IgD-negative memory B cell (primary cell): Measurements from ENCODE around the gene PRSS38. TPM values are rescaled to one million over a fixed set of nuclear protein-coding genes. Genes with fewer than 3 reads are reported as not detected.

ENCODE experiments used
- H3K27ac Mint-ChIP-seq, 3 donors: one replicate each; pipeline ENCODE4 v1.8.0; 2020 to 2022; ENCODE audit warnings: mild to moderate bottlenecking in 3 of 3, mixed read lengths in 3 of 3, moderate library complexity in 1 of 3
- H3K27me3 Mint-ChIP-seq: one replicate; pipeline ENCODE4 v1.8.0; 2021; ENCODE audit warnings: mixed read lengths
- H3K36me3 Mint-ChIP-seq: one replicate; pipeline ENCODE4 v1.8.0; 2020; ENCODE audit warnings: mild to moderate bottlenecking, mixed read lengths
- H3K4me1 Mint-ChIP-seq, 3 donors: one replicate each; pipeline ENCODE4 v1.8.0; 2020 to 2022; ENCODE audit warnings: mixed read lengths in 3 of 3, mild to moderate bottlenecking in 1 of 3
- H3K4me3 Mint-ChIP-seq, 4 donors: one replicate each; pipeline ENCODE4 v1.8.0; 2020 to 2022; ENCODE audit warnings: mild to moderate bottlenecking in 4 of 4, mixed read lengths in 4 of 4, moderate library complexity in 3 of 4
- H3K9me3 Mint-ChIP-seq, 3 donors: one replicate each; pipeline ENCODE4 v1.8.0; 2020 to 2021; ENCODE audit warnings: mixed read lengths in 3 of 3, mild to moderate bottlenecking in 1 of 3
- polyA plus RNA-seq: library from polyadenylated mRNA; unstranded; fragments of 300-500 nt; fragmentation: Illumina TruSeq; gene quantifications from one replicate; pipeline ENCODE4 v1.2.3, GENCODE V29; 2021

The PRSS38 gene
- polyA plus RNA-seq, 1 donor from 2014 or later, result not detected

DNA sequence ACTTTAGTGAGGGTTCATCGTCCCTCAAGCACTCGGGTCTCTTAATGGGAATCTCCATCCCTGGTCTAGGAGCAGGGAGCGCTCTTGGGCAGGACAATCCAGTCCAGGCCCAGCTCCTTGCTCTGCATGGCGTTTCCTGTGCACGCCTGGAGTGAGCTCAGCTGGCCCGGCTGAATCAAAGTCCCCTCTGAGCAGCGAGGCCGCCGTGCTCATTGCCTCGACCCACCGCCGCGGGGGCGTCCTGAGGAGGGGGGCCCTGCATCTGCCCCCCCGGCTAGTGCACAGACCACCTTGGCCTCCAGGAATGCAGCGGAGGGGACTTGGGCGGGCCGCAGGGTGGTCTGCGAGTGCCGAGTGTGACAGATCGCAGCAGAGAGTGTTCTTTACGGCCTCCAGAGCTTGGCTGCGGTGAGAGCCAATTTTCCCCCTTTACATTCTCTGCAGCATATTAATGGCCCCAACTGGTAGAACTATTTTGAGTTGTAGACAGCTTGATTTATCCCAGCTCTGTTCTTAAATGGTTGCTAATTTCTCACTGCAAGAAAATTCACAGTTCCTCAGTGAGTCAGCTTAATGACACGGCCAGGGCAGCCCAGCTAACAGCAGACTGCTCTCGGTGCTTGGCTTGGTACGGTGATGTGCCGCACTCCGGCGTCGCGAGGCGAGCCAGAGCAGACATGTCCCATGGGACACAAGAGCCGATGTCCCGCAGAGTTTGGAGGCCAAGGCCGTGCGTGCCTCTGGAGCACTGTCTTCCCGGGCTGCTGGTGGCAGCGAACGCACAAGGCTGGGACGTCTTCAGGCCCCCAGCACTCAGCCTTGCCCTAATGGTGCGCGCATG lies 40.4 kb upstream of the PRSS38 start:
- no peak overlapping the region for H3K4me3 Mint-ChIP-seq
- H3K4me1 Mint-ChIP-seq, result peaks cover 0 to 1% (median 0%) of the 10 kb centered on the region in 3 donors
- no peaks in the 10 kb centered on the region for H3K27me3 Mint-ChIP-seq
- peaks cover 3% of the 10 kb centered on the region for H3K36me3 Mint-ChIP-seq
- H3K27ac Mint-ChIP-seq, result no peak overlapping the region
- H3K9me3 Mint-ChIP-seq, result no peaks in the 10 kb centered on the region

DNA sequence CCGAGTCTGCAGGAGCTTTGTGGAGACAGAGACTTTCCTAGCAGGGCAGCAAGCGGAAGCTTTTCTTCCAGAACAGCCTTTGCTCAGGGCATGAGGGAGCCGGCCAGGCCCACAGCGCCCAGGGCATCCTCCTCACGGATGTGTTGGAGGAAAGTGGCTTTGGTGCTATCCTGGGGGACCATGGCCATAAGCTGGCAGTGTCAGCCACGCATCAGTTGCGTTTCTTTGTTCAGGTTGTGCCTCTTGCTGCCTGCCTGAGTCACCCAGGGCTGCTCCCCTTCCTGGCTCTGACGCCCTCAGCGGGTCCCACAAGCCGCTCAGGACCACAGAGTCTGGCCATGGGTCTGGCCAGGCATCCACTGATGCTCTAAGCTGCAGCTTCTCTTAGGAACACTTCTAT lies 39.6 kb upstream of the PRSS38 start:
- Mint-ChIP-seq H3K36me3 (no peaks in the 10 kb centered on the region), H3K9me3 (no peaks in the 10 kb centered on the region), H3K27ac (no peak overlapping the region), H3K4me1 (no peaks in the 10 kb centered on the region), H3K4me3 (no peak overlapping the region), H3K27me3 (no peaks in the 10 kb centered on the region)

DNA sequence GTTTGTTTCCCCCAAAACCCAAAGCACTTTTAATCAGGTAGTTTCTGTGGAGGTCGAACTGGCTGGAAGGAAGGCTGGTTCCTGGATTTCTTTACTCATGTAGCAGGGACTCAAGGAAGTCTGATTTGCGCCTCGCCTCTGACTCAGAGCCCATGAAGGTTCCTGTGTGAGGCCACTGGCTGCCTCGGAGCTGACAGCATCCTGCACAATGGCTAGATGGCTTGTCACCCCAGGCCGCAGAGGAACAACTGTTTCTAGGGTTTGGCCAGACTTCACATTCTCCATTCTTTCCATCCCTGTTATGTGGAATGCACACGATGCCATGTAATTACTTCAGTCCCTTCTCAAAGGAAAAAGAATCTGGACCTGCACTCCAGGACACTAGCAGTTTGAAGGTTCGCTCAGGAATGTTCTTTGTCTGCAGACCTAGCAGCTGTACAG lies 39.1 kb upstream of the PRSS38 start:
- H3K9me3 Mint-ChIP-seq, result no peaks in the 10 kb centered on the region
- no peaks in the 10 kb centered on the region for H3K36me3 Mint-ChIP-seq
- no peak overlapping the region for H3K27ac Mint-ChIP-seq
- no peak overlapping the region for H3K4me3 Mint-ChIP-seq
- no peaks in the 10 kb centered on the region for H3K27me3 Mint-ChIP-seq
- no peaks in the 10 kb centered on the region for H3K4me1 Mint-ChIP-seq

DNA sequence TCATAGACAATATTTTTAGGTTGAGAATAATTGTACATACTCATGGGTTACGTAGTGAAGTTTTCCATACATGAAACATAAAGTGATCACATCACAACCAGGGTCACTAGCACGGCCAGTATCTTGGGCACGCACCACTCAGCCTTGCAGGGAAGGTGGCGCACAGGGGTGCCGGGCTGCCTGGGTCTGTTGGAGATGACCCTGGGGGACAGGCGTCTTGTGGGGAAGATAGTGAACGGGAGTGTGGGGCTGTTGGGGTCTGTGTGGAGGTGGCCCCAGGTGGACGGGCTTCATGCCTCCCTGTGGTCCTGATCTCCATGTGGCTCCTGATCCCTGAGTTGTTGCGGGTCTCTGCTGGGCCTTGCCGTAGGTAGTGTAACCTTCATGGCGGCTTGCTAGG lies 38.3 kb upstream of the PRSS38 start:
- Mint-ChIP-seq H3K4me3 (no peak overlapping the region), H3K36me3 (no peaks in the 10 kb centered on the region), H3K27me3 (no peaks in the 10 kb centered on the region), H3K4me1 (no peaks in the 10 kb centered on the region), H3K9me3 (no peaks in the 10 kb centered on the region), H3K27ac (no peak overlapping the region)

DNA sequence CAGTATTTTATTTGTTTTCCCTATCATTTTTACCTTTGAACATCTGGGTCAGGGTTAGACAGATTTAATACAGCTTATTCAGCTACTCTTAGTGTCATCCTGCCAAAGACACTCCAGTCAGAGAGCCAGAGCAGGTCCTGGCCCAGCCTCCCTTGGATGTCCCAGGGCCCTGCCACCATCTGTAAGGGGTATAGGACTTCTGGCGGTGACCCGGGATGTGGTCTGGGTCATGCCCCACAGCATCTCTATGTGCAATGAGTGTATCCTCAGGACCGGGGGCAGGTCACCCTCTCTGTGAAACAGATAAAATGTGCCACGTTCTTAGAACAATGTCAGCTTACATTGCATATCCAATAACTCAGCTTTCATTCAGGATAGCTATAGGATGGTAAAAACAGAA lies 37.8 kb upstream of the PRSS38 start:
- H3K9me3 Mint-ChIP-seq, result no peaks in the 10 kb centered on the region
- H3K4me3 Mint-ChIP-seq, result no peak overlapping the region
- no peaks in the 10 kb centered on the region for H3K4me1 Mint-ChIP-seq
- H3K27ac Mint-ChIP-seq, result no peak overlapping the region
- no peaks in the 10 kb centered on the region for H3K27me3 Mint-ChIP-seq
- H3K36me3 Mint-ChIP-seq, result no peaks in the 10 kb centered on the region

DNA sequence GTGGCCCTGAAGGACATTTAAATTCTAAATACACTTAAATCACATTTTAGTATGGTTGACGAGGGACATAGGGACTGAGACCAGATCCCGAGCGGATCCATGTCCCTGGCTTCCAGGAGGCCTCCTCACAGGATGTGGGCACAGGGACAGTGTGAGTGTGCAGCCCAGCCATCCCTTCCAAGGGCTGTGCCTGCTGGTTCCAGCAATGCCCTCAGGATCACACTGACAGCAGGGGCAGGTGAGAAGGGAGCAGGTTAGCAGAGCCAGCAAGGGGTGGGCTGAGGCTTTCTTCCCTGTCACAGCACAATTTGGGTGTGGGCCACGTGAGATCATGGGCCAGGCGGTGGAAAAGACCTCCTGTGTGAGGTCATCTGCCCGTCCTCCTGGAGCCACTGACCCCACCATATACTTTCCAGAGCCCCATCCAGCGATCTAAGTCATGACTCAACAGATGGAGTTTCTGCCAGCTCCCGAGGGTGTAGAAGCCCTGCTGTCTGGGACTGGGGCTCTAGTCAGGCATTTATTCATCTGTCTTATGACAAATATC lies 37.0 kb upstream of the PRSS38 start:
- H3K27ac Mint-ChIP-seq, result no peak overlapping the region
- H3K9me3 Mint-ChIP-seq, result no peaks in the 10 kb centered on the region
- H3K36me3 Mint-ChIP-seq, result no peaks in the 10 kb centered on the region
- no peaks in the 10 kb centered on the region for H3K27me3 Mint-ChIP-seq
- no peak overlapping the region for H3K4me3 Mint-ChIP-seq
- H3K4me1 Mint-ChIP-seq, result peaks cover 0 to 4% (median 0%) of the 10 kb centered on the region in 3 donors

DNA sequence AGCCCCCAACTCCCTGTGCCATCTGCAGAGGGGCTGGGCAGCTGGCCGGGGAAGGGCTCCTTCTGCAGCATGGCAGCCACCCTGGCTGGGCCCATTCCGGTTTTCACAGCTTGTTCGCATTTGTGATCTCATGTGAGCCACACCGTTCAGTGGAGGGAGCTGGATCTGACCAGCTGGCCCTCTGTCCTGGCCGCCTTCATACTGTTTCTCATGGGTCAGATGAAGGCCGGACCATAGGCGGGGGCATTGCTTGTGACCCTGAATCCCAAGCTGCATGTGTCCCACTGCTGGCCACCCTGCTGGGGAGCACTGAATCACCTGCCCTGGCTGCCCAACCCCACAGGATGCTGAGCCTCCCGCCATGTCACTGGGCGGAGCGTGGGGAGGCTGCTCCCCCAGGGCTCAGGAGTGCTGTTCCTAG lies 36.4 kb upstream of the PRSS38 start:
- Mint-ChIP-seq H3K9me3 (no peaks in the 10 kb centered on the region), H3K27me3 (no peaks in the 10 kb centered on the region), H3K4me1 (peaks cover 0 to 4% (median 0%) of the 10 kb centered on the region in 3 donors), H3K27ac (no peak overlapping the region), H3K36me3 (no peaks in the 10 kb centered on the region), H3K4me3 (no peak overlapping the region)

DNA sequence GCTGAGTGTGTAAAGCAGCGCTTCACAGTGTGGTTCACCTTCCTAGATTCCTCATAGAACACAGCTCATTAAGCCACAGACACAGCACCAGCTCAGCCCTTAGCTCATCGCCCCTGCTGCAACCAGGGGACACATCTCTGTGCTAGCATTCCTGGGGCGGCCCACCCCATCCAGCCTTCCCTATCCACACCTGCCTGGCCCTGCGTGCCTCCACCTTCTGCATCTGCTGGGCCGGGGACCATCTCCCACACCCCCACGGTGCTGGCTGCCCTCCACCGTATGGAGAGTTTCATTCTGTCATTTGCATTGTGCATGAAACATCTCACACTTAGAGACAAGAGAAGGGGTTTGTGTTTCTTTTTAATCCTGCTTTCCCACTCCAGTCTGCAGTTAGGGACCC lies 35.8 kb upstream of the PRSS38 start:
- H3K27ac Mint-ChIP-seq, result peak overlapping the region in 1 of 3 donors; percentile 35
- H3K36me3 Mint-ChIP-seq, result no peaks in the 10 kb centered on the region
- no peaks in the 10 kb centered on the region for H3K27me3 Mint-ChIP-seq
- no peaks in the 10 kb centered on the region for H3K9me3 Mint-ChIP-seq
- no peak overlapping the region for H3K4me3 Mint-ChIP-seq
- peaks cover 0 to 4% (median 0%) of the 10 kb centered on the region in 3 donors for H3K4me1 Mint-ChIP-seq

DNA sequence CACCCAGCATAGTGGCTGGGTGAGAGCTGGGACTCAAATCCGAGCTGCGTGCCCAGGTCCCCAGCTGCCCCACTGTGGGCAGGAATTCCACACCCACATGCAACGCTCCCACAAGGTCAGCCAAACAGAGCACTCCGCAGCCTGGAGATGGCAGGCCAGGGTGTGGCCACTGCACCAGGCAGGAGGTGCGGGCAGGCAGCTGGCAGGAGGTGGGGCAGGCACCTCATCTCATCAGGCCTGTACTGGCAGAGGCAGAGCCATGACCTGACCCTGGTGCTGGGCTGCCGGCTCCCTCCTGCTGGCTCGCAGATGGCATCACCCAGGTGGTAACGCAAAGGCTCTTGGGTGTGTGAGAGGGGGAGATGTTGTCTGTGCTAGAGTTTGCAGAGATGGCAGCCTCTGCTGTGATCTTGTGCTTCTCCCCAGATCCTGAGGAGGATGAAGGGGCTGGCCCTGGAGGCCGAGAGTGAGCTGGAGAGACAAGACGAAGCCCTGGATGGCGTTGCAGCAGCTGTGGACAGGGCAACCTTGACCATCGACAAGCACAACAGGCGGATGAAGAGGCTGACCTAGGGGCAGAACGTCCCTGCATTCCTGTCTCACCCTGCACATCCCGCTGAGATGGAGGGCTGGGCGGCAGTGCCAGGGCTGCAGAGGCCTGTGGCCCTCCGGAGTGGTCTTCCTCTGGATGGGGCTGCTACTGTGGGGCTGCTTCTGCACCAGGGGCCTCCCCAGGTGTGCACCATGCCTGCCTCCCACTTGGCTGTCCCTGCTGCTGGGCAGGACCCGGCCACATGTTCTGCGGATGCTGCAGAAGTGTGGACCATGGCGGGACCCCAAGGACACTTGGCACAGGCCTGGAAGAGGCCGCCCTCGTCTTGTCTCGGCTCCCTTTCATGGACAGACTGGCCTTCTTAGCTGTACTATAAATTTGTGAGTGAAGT lies 35.1 kb upstream of the PRSS38 start:
- Mint-ChIP-seq H3K9me3 (peaks cover 0 to under 1% (median 0%) of the 10 kb centered on the region in 3 donors), H3K4me3 (no peak overlapping the region), H3K4me1 (peaks cover under 1 to 5% (median under 1%) of the 10 kb centered on the region in 3 donors), H3K27me3 (no peaks in the 10 kb centered on the region), H3K27ac (peak overlapping the region in 1 of 3 donors; percentile 35), H3K36me3 (no peaks in the 10 kb centered on the region)

DNA sequence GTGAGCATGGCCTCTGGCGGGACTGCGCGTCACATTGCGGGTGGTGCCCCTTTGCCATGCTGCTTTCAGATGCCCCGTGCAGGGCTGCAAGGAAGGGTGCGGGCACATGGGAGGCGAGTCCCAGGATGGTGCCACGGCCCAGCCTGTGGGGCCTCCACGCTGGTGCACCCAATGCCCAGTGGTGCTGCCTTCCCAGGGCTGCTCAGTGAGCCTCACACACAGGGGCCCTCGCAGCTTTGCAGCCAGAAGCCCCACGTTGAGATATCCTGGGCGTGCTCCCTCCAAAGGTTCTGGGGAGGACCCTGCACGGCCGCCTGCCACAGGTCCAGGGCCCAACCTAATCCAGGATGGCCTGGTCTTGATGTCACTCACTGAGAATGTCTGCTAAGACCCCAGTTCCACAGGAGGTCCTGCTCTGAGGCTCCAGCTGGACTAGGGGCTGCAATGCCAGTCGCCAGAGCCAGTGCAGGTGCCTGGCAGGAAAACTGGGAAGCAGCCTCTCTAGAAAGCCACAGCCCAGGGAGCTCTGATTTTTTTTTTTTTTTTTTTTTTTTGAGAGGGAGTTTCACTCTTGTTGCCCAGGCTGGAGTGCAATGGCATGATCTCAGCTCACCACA lies 34.1 kb upstream of the PRSS38 start:
- Mint-ChIP-seq H3K4me1 (peaks cover 6 to 9% (median 9%) of the 10 kb centered on the region in 3 donors), H3K9me3 (peaks cover 0 to 2% (median 0%) of the 10 kb centered on the region in 3 donors), H3K36me3 (no peaks in the 10 kb centered on the region), H3K4me3 (no peak overlapping the region), H3K27me3 (peaks cover 2% of the 10 kb centered on the region), H3K27ac (no peak overlapping the region)

DNA sequence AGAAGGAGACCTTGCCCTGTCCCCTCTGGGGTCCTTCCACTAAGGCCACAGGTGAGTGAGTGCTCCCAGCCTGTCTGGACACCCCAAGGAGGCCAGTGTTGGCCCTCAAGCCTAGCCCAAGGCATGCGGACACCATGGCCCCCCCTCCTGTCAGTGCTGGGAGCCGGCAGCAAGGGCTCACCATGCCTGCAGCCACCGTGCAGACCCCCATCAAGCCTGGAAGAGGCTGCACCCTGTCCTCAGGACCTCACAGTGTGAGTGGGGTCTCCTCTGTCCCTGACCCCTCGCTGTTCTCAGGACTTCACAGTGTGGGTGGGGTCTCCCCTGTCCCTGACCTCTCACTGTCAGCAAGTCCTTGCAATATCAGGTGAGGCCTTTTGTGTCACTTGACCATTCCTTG lies 33.2 kb upstream of the PRSS38 start:
- Mint-ChIP-seq H3K27ac (no peak overlapping the region), H3K27me3 (peaks cover 2% of the 10 kb centered on the region)

DNA sequence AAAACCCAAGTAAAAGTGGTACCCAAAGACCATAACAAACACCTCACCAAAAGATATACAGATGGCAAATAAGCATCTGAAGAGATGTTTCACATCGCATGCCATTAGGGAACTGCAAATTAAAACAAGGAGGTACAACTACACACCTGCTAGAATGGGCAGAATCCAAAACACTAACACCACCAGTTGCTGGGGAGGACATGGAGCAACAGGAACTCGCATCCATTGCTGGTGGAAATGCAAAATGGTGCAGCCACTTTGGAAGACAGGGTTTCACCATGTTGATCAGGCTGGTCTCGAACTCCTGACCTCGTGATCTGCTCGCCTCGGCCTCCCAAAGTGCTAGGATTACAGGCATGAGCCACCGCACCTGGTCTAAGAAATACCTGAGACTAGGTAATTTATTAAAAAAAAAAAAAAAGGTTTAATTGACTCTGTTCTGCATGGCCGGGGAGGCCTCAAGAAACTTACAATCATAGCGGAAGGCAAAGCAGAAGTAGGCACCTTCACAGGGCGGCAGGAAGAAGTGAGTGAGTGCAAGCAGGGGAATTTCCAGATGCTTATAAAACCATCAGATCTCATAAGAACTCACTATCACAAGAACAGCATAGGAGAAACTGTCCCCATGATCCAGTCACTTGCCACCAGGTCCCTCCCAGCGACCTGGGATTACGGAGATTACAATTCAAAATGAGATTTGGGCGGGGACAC lies 30.2 kb upstream of the PRSS38 start:
- Mint-ChIP-seq H3K4me1 (peaks cover 9 to 18% (median 13%) of the 10 kb centered on the region in 3 donors), H3K36me3 (no peaks in the 10 kb centered on the region), H3K27me3 (peaks cover 2% of the 10 kb centered on the region), H3K4me3 (peak overlapping the region in 3 of 4 donors; percentile 55 to 76 (median 67)), H3K27ac (peak overlapping the region in 2 of 3 donors; percentile 53 to 60), H3K9me3 (peaks cover 0 to 2% (median 0%) of the 10 kb centered on the region in 3 donors)

More for the DNA sequence above, 33.2 kb upstream of the PRSS38 start:
- Mint-ChIP-seq H3K4me3 (peak overlapping the region in 1 of 4 donors; percentile 33), H3K36me3 (no peaks in the 10 kb centered on the region), H3K4me1 (peaks cover 9 to 13% (median 9%) of the 10 kb centered on the region in 3 donors), H3K9me3 (peaks cover 0 to 2% (median 0%) of the 10 kb centered on the region in 3 donors)

DNA sequence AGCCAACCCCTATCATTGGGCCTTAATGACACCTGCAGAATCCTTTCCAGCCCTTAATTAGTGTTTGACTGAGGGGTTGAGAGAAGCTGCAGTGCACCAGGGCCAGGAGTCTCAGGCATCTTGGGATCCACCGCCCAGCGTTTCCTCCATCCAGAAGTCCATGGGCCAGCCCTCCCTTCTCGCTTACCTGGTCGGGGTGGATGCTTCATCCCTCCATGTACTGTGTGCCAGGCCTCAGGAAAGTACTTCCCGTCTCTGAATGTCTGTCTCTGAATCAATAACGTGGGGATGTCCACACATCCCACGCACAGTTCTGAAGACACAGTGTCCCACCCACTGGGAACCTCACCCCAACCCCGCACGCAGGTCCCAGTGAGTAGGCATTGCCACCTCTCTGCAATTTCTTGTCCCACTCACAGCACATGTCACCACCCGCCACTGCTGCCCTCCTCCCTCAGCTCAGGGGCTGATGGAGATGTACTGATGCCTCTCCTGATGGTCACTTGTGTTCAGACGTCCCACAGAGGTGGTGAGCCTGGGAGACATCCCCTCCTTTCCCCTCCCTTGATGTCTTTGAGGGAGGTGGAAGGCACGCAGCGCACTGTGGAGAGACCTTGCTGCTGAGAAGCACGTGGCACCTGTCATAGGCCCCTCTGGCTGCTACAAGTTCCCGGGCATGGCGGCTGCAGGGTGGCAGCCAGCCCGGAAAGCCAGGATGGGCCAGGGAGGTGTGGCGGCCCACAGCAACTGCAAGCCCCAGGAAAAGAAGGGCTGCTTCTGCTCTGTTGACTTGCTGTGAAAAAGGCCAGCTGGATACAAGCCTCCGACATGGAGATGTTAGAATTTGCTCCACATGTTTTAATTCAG lies 29.4 kb upstream of the PRSS38 start:
- H3K4me3 Mint-ChIP-seq, result peak overlapping the region; percentile 55 to 76 (median 66)
- peaks cover 2% of the 10 kb centered on the region for H3K27me3 Mint-ChIP-seq
- H3K4me1 Mint-ChIP-seq, result peaks cover 9 to 18% (median 13%) of the 10 kb centered on the region in 3 donors
- no peaks in the 10 kb centered on the region for H3K36me3 Mint-ChIP-seq
- peaks cover 0 to 2% (median 0%) of the 10 kb centered on the region in 3 donors for H3K9me3 Mint-ChIP-seq
- peak overlapping the region in 2 of 3 donors; percentile 53 to 60 for H3K27ac Mint-ChIP-seq
